OCI-LY1 (cell line): ENCODE measurements around the gene EHF.

Source experiments
- CTCF ChIP-seq: fragments of 200-600 bp; sonication (generic), shearing (Covaris generic); IDR thresholded peaks from 2 replicates; pipeline ENCODE4 v1.5.1; 2017; ENCODE audit warnings: mild to moderate bottlenecking, antibody characterized with exemption, low read length, moderate library complexity, mixed read lengths
- EZH2 ChIP-seq: fragments of 200-600 bp; sonication (generic), shearing (Covaris generic); IDR thresholded peaks from 2 replicates; pipeline ENCODE4 v1.8.0; 2017; ENCODE audit warnings: borderline replicate concordance, mixed run types, mild to moderate bottlenecking, antibody characterized with exemption, low read length, moderate library complexity, mixed read lengths

DNA sequence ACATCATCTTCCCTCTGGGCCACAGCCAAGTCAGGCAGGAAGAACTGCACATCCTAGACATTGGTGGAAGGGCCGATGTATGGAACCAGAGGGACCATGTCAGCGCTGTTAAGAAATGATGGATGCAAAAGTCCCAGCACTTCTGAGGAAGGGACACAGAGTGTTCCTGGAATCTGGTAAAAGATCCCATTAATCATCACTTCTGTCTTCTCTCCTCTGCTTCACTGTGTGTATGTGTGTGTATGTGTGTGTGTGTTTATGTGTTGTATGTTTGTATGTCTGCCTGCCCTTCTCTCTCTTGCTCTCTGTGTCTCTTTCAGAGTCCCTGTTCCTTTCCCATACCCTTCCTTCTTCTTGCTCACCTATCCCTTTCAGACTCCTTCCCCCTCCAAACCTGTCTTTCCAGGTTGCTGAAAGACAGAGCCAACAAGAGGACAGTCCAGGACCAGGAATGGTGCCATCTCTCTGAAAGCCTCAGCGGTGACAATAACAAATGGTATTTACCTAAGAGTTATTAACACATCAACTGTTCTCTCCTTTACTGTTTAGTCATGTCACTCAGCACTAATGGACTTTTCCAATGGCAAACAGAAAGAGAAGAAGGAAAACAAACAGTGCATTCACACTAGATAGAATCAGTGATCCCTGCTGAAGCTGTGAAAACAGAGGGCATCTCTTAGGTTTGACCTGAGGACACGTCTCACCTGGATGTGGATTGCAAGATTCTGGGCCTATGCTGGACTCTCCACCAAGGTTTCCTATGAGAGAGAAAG is 47.1 kb downstream of the EHF start:
- no peak for TF ChIP-seq EZH2
- no peak for TF ChIP-seq CTCF
